WERI-Rb-1 (cell line): ENCODE measurements around the gene PRX.
A peak's percentile ranks its signal among the peaks of the same experiment; 100 is the strongest.

Experiments
- DNase-seq: peaks from one replicate; pipeline ENCODE4 v3.0.0-alpha.2; 2020
- H3K27ac ChIP-seq: fragments of 250-450 bp; sonication (Bioruptor Pico); 2 replicates; pipeline ENCODE4 v1.5.1; 2020; ENCODE audit warnings: mild to moderate bottlenecking, moderate library complexity
- H3K27me3 ChIP-seq: fragments of 250-450 bp; sonication (Bioruptor Pico); 2 replicates; pipeline ENCODE4 v1.5.1; 2021; ENCODE audit warnings: mild to moderate bottlenecking, low read depth, moderate library complexity; ENCODE audit not compliant: insufficient read depth, severe bottlenecking
- H3K36me3 ChIP-seq: fragments of 250-450 bp; sonication (Bioruptor Pico); 2 replicates; pipeline ENCODE4 v1.5.1; 2020; ENCODE audit warnings: mild to moderate bottlenecking, moderate library complexity
- H3K4me3 ChIP-seq: 2 replicates; pipeline ENCODE4 v1.5.1; 2011; ENCODE audit warnings: low read depth, mild to moderate bottlenecking, control low read depth, low read length
- H3K9me3 ChIP-seq: fragments of 250-450 bp; sonication (Bioruptor Pico); 2 replicates; pipeline ENCODE4 v1.5.1; 2021; ENCODE audit warnings: mild to moderate bottlenecking, moderate library complexity; ENCODE audit not compliant: severe bottlenecking
- TF ChIP-seq, protein P1 (sequence below): IDR thresholded peaks from 2 replicates; pipeline ENCODE4 v1.5.1; 2011; ENCODE audit warnings: low read depth, mild to moderate bottlenecking, control low read depth, inconsistent platforms, low read length

Gene PRX

DNA sequence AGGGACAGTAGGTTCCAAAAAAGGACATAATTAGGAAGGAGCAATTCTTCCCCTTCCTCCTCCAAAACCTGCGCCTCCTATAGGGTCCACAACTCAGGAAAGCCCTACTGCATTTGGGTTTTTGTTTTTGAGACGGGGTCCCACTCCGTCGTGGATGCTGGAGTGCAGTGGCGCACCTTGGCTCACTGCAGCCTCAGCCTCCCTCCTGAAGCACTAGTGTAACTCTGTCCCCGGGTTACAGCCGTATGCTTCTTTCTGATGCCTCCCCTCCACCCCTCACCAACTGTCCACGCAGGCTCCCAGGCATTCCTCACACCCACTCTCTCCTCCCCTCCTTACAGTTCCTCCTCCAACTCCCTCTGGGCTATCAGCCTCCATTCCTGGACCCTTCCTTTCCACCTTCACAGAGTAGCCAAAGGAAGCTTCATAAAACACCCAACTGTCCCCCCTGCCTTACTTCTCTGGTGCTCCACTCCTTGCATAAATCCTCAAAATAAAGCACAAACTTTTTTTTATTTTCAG, 33.1 kb upstream of the PRX start:
- H3K27ac ChIP-seq: no peak overlapping the region
- TF ChIP-seq, protein P1, sequence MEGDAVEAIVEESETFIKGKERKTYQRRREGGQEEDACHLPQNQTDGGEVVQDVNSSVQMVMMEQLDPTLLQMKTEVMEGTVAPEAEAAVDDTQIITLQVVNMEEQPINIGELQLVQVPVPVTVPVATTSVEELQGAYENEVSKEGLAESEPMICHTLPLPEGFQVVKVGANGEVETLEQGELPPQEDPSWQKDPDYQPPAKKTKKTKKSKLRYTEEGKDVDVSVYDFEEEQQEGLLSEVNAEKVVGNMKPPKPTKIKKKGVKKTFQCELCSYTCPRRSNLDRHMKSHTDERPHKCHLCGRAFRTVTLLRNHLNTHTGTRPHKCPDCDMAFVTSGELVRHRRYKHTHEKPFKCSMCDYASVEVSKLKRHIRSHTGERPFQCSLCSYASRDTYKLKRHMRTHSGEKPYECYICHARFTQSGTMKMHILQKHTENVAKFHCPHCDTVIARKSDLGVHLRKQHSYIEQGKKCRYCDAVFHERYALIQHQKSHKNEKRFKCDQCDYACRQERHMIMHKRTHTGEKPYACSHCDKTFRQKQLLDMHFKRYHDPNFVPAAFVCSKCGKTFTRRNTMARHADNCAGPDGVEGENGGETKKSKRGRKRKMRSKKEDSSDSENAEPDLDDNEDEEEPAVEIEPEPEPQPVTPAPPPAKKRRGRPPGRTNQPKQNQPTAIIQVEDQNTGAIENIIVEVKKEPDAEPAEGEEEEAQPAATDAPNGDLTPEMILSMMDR: no peak

DNA sequence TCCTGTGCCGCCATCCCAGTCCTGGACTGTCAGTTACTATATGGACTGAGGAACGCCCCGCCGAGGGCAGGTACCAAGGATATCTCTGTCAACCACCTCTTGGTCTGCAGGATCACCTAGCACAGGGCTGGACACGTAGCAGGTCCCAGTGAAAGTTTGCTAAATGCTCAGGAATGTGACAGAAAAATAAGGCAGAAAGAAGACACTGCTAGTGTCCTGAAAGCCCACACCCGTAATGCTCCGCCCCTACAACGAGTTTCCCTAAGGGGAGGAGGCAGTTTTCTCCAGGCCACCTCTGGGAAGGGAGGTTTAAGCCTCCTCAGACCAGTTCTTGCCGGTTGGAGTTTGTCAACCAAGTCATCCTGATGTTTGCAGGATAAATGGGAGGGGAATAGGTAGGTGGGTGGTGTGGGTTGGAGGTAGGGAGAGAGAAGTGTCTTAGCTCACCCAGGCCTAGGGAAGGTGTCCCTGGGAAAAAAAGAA, 32.6 kb upstream of the PRX start:
- Histone ChIP-seq H3K36me3 (peaks cover 12% of the 10 kb centered on the region), H3K4me3 (no peak overlapping the region)

More for the DNA sequence above, 33.1 kb upstream of the PRX start:
- Histone ChIP-seq H3K27me3 (no peaks in the 10 kb centered on the region), H3K9me3 (no peaks in the 10 kb centered on the region), H3K36me3 (peaks cover 7% of the 10 kb centered on the region), H3K4me3 (no peak overlapping the region)
- DNase-seq: no peak

DNA sequence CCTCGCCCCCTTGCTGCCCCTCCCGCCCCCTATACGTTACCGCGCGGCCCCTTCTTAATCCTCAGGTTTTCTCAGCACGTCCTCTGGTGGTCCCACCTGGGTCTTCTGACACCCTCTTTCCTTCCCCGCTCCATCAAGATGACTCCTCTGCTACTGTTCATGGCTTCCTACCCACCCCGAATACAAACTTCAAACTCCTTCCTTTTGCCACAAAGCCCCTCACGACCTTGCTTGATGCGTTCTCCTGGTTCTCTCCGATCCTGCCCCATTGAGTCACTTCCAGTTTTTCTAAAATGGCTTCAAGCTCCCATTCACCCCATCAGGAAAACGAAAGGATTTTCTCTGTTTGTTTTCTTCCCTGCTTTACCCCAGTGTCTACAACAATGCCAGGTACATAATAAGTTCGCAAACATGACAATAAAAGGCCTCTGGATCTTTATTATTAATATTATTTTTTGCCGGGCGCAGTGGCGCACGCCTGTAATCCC, 31.7 kb upstream of the PRX start:
- H3K27ac ChIP-seq: peak overlapping the region; percentile 93
- DNase-seq: no peak
- TF ChIP-seq, protein P1: 0 out of 2 replicates have a peak, but pooled peaks have one; percentile 6
- H3K9me3 ChIP-seq: no peaks in the 10 kb centered on the region
- no peaks in the 10 kb centered on the region for H3K27me3 ChIP-seq
- H3K36me3 ChIP-seq: peaks cover 16% of the 10 kb centered on the region
- peak overlapping the region; percentile 99 for H3K4me3 ChIP-seq

More for the DNA sequence above, 32.6 kb upstream of the PRX start:
- peak; percentile 59 for DNase-seq
- H3K9me3 ChIP-seq: no peaks in the 10 kb centered on the region
- no peaks in the 10 kb centered on the region for H3K27me3 ChIP-seq
- TF ChIP-seq, protein P1: no peak
- no peak overlapping the region; the same call in 1 of the 2 replicates for H3K27ac ChIP-seq

DNA sequence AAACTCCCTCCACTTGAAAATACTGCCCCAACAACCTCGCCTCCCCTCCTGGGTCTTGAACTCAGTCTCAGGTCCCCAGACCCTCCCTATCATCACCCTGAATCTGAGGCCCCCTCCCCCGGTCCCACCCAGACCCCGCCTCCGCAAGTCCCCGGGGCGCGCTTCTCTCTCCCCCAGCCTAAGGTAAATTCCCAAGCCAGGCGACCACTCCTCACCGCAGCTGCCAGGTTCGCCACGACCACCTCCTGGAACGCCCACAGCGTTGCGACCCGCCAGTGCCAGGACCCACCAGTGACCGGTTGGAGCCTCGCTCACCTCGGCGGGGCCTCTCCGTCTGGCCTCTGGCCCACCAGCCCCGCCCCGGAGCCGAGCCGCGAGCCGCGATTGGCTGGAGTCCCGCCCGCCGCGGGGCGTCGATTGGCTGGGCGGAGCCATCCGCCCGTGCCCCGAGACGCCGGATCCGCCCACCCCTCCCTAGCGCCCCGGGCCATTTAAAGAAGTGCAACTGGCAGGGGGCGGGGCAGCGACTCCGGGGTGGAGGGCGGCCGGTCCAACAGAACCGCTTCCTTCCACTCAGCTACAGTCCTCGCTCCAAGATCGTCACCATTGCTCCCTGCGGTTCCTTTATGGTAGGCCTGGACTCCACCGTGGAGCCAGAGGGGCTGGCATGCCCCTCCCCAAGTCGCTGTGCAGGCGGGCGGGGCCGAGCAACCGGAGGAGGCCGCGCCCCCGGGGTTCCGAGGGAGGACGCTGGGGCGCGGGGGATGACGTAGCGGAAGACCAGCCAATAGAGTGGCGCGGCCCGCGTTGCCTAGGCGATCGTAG, 31.0 kb upstream of the PRX start, which contains the start of gene SERTAD3:
TSS of gene SERTAD3 (minus strand) at position 336 of the 825 bp plus-strand sequence. CDS start 2,255 bp downstream, outside the sequence.
- peak; percentile 96 for DNase-seq
- TF ChIP-seq, protein P1: no peak
- H3K27me3 ChIP-seq: no peaks in the 10 kb centered on the region

DNA sequence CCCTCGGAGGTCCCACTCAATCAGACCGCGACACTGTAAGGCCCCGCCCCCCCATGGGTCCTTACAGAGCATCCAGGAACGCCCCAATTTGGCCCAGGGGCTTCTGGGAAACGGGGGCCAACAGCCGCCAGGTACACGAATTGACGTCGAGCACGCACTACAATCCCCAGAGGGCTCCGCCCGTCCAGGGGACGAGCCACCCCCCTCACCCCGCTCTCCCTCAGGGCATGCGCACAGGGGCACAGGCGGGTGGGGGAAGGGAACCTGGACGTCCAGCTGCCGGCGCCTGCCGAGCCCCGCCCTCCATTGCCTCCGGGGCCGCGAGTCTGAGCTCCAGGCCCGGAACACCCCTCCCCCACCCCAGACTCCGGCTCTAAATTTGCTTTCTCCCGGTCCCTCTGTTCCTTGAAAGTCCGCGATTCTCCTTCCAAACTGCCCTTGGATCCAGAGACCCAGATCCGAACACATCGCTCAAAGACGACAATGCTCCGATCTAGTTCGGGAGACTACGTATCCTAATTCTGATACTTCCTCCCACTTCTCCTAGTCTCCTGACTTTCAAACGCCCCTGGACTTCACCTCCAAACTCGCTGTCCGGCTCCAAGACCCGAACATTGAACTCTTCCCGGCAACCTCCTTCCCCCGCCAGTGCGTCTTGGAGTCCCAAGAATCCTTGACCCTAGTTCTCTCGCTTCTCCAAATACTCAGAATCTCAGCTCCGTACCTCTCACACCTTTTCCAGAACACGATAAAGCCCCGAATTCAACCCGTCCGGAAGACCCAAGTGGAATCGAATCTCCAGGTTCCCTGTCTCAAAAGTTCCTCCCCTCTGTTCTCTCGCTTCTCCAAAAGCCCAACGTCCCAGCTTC, 30.2 kb upstream of the PRX start:
- Histone ChIP-seq H3K27ac (peak overlapping the region; percentile 93), H3K27me3 (no peaks in the 10 kb centered on the region), H3K4me3 (peak overlapping the region; percentile 99), H3K36me3 (peaks cover 16% of the 10 kb centered on the region), H3K9me3 (no peaks in the 10 kb centered on the region)
- TF ChIP-seq, protein P1: no peak
- peak; percentile 99 for DNase-seq

More for the DNA sequence above, 31.0 kb upstream of the PRX start, which contains the start of gene SERTAD3:
- peaks cover 16% of the 10 kb centered on the region for H3K36me3 ChIP-seq
- peak within 1 kb of the TSS; percentile 99 for H3K4me3 ChIP-seq
- peak within 1 kb of the TSS; percentile 93 for H3K27ac ChIP-seq
- no peaks in the 10 kb centered on the region for H3K9me3 ChIP-seq
